ENCODE results near the gene ZNF578.
"Not testable (repeated sequence)": the region's sequence is repeated elsewhere in the genome, so short reads cannot be mapped to it uniquely, and the experiment has no call there.

ZNF578 gene

DNA sequence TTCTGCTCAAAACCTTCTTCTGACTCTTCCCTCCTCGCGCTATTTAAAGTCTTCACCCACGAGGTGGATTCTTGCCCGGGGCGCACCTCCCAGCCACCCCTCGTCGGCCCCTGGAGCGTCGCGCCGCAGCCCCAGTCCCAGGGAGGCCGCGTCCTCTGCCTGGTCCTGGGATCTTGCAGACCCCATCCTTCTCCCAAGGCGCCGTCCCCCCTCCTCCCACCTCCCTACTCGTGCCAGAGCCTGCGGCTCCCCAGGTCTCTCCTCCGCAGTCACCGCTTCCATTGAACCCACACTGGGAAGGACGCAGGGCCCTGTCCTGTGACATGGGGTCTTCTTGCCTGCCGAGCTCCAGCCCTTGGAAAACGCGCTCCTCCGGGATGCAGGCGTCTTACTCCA is 74.6 kb downstream of the ZNF578 start:
- Histone ChIP-seq H3K4me1 (ENCODE audit: insufficient read depth, low read length, poor library complexity, severe bottlenecking) (peaks cover 16% of the 10 kb centered on the region), H3F3A (ENCODE audit: low read depth) (no peaks in the 10 kb centered on the region), H3K36me3 (ENCODE audit: insufficient read depth, low read length) (no peaks in the 10 kb centered on the region), H3K4me3 (ENCODE audit: low read length, poor library complexity, severe bottlenecking) (peak overlapping the region; percentile 90), H3K9me2 (replicated peaks; ENCODE audit: low read depth, low read length) (no peaks in the 10 kb centered on the region), H2AFZ (ENCODE audit: low read length) (peak overlapping the region; percentile 84), H3K9me3 (ENCODE audit: insufficient read depth, low read depth, low read length) (no peaks in the 10 kb centered on the region), H3K9ac (ENCODE audit: low read depth, low read length, poor library complexity, severe bottlenecking) (peak overlapping the region; percentile 87), H4K20me1 (ENCODE audit: insufficient read depth, low read length, poor library complexity, severe bottlenecking) (peaks cover 5% of the 10 kb centered on the region), H3K79me2 (ENCODE audit: insufficient read depth, low read length) (peaks cover 22% of the 10 kb centered on the region), H3K27me3 (ENCODE audit: insufficient read depth, low read length, poor library complexity, severe bottlenecking) (no peaks in the 10 kb centered on the region), H3K4me2 (ENCODE audit: low read depth, low read length, poor library complexity, severe bottlenecking) (peak overlapping the region; percentile 100)
- TF ChIP-seq CTCF (conservative IDR thresholded peaks at IDR 0.05; ENCODE audit: low read length) (no peak), EZH2phosphoT487 (IDR thresholded peaks at IDR 0.05; ENCODE audit: borderline replicate concordance) (no peak)

DNA sequence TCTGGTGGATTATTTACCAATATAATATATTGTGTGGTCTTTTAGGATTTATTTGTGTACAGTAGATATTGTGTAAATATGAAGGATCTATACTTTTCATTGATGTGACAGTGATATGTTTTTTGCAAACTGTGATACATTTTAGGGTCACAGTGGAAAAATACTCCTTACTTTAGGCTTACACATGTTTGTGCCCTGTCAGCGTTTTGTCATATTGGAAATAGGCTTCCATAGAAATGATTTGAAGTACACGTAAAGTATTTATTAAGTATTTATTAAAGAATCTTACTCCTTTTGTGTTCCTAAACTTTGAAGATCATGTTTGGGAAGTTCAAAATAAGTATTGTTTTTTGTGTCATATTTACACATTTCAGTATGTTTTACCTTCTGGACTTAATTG is 79.1 kb downstream of the ZNF578 start:
- H3K9me3 ChIP-seq (ENCODE audit: insufficient read depth, low read depth, low read length) = no peaks in the 10 kb centered on the region
- H2AFZ ChIP-seq (ENCODE audit: low read length) = no peak overlapping the region
- H4K20me1 ChIP-seq (ENCODE audit: insufficient read depth, low read length, poor library complexity, severe bottlenecking) = peaks cover 11% of the 10 kb centered on the region
- H3F3A ChIP-seq (ENCODE audit: low read depth) = no peaks in the 10 kb centered on the region; the same call in 1 of the 2 replicates
- H3K4me1 ChIP-seq (ENCODE audit: insufficient read depth, low read length, poor library complexity, severe bottlenecking) = peaks cover 22% of the 10 kb centered on the region
- H3K9me2 ChIP-seq (replicated peaks; ENCODE audit: low read depth, low read length) = no peaks in the 10 kb centered on the region
- peaks cover 33% of the 10 kb centered on the region for H3K79me2 ChIP-seq (ENCODE audit: insufficient read depth, low read length)
- H3K9ac ChIP-seq (ENCODE audit: low read depth, low read length, poor library complexity, severe bottlenecking) = no peak overlapping the region
- H3K36me3 ChIP-seq (ENCODE audit: insufficient read depth, low read length) = no peaks in the 10 kb centered on the region
- no peaks in the 10 kb centered on the region for H3K27me3 ChIP-seq (ENCODE audit: insufficient read depth, low read length, poor library complexity, severe bottlenecking)
- TF ChIP-seq CTCF (conservative IDR thresholded peaks at IDR 0.05; ENCODE audit: low read length) = no peak
- no peak for TF ChIP-seq EZH2phosphoT487 (IDR thresholded peaks at IDR 0.05; ENCODE audit: borderline replicate concordance)
- no peak overlapping the region for H3K4me3 ChIP-seq (ENCODE audit: low read length, poor library complexity, severe bottlenecking)
- H3K4me2 ChIP-seq (ENCODE audit: low read depth, low read length, poor library complexity, severe bottlenecking) = no peak overlapping the region

DNA sequence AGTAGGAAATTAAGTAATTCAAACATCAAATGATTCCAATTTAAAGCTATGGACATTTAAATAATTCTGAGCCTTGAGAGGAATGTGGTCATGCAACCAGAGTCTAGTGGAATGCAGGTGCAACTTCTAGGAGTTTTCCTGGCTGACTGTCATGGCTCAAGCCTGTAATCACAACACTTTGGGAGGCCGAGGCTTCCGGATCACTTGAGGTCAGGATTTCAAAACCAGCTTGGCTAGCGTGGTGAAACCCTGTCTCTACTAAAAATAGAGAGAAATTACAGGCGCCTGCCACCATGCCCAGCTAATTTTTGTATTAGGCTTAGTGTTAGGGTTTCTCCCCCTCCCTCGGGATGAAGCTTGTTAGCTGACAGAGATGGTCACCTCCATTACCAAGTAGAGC is 80.5 kb downstream of the ZNF578 start:
- Histone ChIP-seq H3K9me3 (ENCODE audit: insufficient read depth, low read depth, low read length) (no peaks in the 10 kb centered on the region), H4K20me1 (ENCODE audit: insufficient read depth, low read length, poor library complexity, severe bottlenecking) (peaks cover 6% of the 10 kb centered on the region), H3K4me3 (ENCODE audit: low read length, poor library complexity, severe bottlenecking) (no peak overlapping the region), H3K79me2 (ENCODE audit: insufficient read depth, low read length) (peaks cover 23% of the 10 kb centered on the region), H3K36me3 (ENCODE audit: insufficient read depth, low read length) (no peaks in the 10 kb centered on the region), H2AFZ (ENCODE audit: low read length) (no peak overlapping the region), H3K27me3 (ENCODE audit: insufficient read depth, low read length, poor library complexity, severe bottlenecking) (no peaks in the 10 kb centered on the region), H3F3A (ENCODE audit: low read depth) (no peaks in the 10 kb centered on the region; the same call in 1 of the 2 replicates), H3K9me2 (replicated peaks; ENCODE audit: low read depth, low read length) (no peaks in the 10 kb centered on the region), H3K4me2 (ENCODE audit: low read depth, low read length, poor library complexity, severe bottlenecking) (no peak overlapping the region), H3K9ac (ENCODE audit: low read depth, low read length, poor library complexity, severe bottlenecking) (no peak overlapping the region), H3K4me1 (ENCODE audit: insufficient read depth, low read length, poor library complexity, severe bottlenecking) (peaks cover 11% of the 10 kb centered on the region)
- no peak for TF ChIP-seq CTCF (conservative IDR thresholded peaks at IDR 0.05; ENCODE audit: low read length)
- no peak for TF ChIP-seq EZH2phosphoT487 (IDR thresholded peaks at IDR 0.05; ENCODE audit: borderline replicate concordance)

GRCh38 chr19:52535385-52535770 is 82.0 kb downstream of the ZNF578 start:
- H3K36me3 ChIP-seq (ENCODE audit: insufficient read depth, low read length) = not testable (repeated sequence)

More at GRCh38 chr19:52535385-52535770, 82.0 kb downstream of the ZNF578 start:
- Histone ChIP-seq H3K4me2 (ENCODE audit: low read depth, low read length, poor library complexity, severe bottlenecking) (peak overlapping the region; percentile 90), H3K4me1 (ENCODE audit: insufficient read depth, low read length, poor library complexity, severe bottlenecking) (peaks cover 11% of the 10 kb centered on the region), H2AFZ (ENCODE audit: low read length) (peak overlapping the region; percentile 34; the same call in 1 of the 2 replicates), H3K4me3 (ENCODE audit: low read length, poor library complexity, severe bottlenecking) (peak overlapping the region; percentile 78), H3K9ac (ENCODE audit: low read depth, low read length, poor library complexity, severe bottlenecking) (peak overlapping the region; percentile 77), H3K79me2 (ENCODE audit: insufficient read depth, low read length) (peaks cover 24% of the 10 kb centered on the region)
- H3K9me3 ChIP-seq (ENCODE audit: insufficient read depth, low read depth, low read length); H3K27me3 ChIP-seq (ENCODE audit: insufficient read depth, low read length, poor library complexity, severe bottlenecking); H3K9me2 ChIP-seq (replicated peaks; ENCODE audit: low read depth, low read length); H3F3A ChIP-seq (ENCODE audit: low read depth); H4K20me1 ChIP-seq (ENCODE audit: insufficient read depth, low read length, poor library complexity, severe bottlenecking): not testable (repeated sequence)

Measured in Loucy (cell line).